Measurements from ENCODE around the gene EYA4. TPM values are rescaled to one million over a fixed set of nuclear protein-coding genes. Genes with fewer than 3 reads are reported as not detected.

Gene EYA4
- total and polyA plus RNA-seq, 10 donors: 0.03 to 2.6 (median 1.3) TPM

- no peak for DNase-seq
- TF ChIP-seq POLR2A (IDR thresholded peaks at IDR 0.05) (no peak), POLR2AphosphoS5 (IDR thresholded peaks at IDR 0.05) (no peak)
- no peak overlapping the region for H3K27ac ChIP-seq
- H3K9me3 ChIP-seq: no peaks in the 10 kb centered on the region
- H3K27me3 ChIP-seq (replicated peaks in 1 of 7): no peaks in the 10 kb centered on the region
- no peaks in the 10 kb centered on the region for H3K36me3 ChIP-seq
- H3K4me1 ChIP-seq: no peaks in the 10 kb centered on the region
- intact Hi-C loops (cut with DNase I; ENCODE audit: low total_unique reads): no loop called here
- no peak overlapping the region for H3K4me3 ChIP-seq
Measured at GRCh38 chr6:133411757-133412156, 170.6 kb downstream of the EYA4 start.

DNA sequence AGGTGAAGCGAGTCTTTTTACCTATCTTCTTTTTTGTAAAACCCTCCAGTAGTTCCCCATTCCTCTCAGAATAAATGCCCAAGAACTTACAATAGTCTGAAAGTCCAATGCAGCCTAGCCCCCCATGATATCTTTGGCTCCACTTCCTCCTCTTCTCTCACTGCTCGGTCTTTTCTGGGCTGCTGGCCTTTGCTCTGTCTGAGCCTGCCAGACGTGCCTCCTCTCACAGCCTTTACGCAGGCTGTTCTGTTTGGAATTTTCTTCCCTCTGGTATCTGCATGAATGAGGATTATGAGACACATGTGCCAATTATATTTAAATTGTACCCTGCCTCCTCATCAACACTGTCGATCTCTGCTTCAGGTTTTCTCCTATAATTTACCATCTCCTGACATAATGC is 174.1 kb downstream of the EYA4 start:
- intact Hi-C loops (cut with DNase I; ENCODE audit: low total_unique reads): no loop called here
- WGBS, 5 donors: 68 to 85% (median 81%) methylated on average over 5 of the region's 5 CpGs
- DNase-seq: no peak
- Histone ChIP-seq H3K27ac (no peak overlapping the region), H3K9me3 (no peaks in the 10 kb centered on the region), H3K4me1 (no peaks in the 10 kb centered on the region), H3K36me3 (no peaks in the 10 kb centered on the region), H3K4me3 (no peak overlapping the region), H3K27me3 (replicated peaks in 1 of 7) (no peaks in the 10 kb centered on the region)
- TF ChIP-seq CTCF (IDR thresholded peaks at IDR 0.05 in 8 of 11, conservative IDR thresholded peaks at IDR 0.05 in 3 of 11): no peak
- TF ChIP-seq POLR2A (IDR thresholded peaks at IDR 0.05): no peak
- no peak for TF ChIP-seq POLR2AphosphoS5 (IDR thresholded peaks at IDR 0.05)

DNA sequence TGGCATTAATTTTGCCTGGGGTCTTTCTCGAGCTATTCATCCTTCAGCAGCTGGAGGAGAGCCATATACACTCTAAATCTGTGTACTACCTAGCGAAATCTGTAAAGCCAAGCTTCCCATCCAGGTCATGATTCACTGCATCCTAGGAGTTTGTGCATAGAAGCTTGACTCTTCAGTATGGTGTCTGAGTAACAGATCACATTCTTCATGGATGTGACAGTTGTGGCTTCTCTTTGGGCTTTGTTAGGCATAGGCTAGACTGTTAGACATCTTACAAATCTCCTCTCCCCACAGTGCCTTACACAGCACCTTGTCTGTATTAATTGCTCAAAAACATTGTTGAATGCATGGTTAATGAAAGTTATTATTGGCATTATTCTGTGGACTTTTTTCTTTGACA is 177.0 kb downstream of the EYA4 start:
- intact Hi-C loops (cut with DNase I; ENCODE audit: low total_unique reads): no loop called here
- no peaks in the 10 kb centered on the region for H3K4me1 ChIP-seq
- DNase-seq: no peak
- no peak overlapping the region for H3K4me3 ChIP-seq
- TF ChIP-seq POLR2A (IDR thresholded peaks at IDR 0.05) (no peak), CTCF (IDR thresholded peaks at IDR 0.05 in 8 of 11, conservative IDR thresholded peaks at IDR 0.05 in 3 of 11) (no peak), POLR2AphosphoS5 (IDR thresholded peaks at IDR 0.05) (no peak)
- no peaks in the 10 kb centered on the region for H3K9me3 ChIP-seq
- 40 to 52% (median 48%) methylated on average over 2 of the region's 2 CpGs for WGBS, 5 donors
- no peaks in the 10 kb centered on the region for H3K36me3 ChIP-seq
- no peak overlapping the region for H3K27ac ChIP-seq
- no peaks in the 10 kb centered on the region for H3K27me3 ChIP-seq (replicated peaks in 1 of 7)

DNA sequence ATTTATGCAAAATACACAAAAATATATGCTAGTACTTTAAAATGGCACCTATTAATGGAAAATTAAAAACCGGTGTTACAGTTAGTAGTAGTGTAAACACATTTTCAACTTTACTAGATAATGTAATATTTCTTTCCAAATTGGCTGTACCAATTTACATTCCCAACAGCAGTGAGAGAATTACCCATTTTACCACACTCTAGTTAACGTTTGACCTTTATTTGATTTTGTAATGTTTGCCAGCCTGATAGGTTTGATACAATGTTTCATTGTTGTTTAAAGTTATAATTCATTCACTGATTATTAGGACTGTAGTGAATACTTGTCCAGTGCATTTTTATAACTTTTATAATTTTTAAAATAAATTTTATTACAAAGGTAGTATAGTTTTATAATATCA is 182.1 kb downstream of the EYA4 start:
- WGBS, 5 donors: 57 to 89% (median 64%) methylated on average over 2 of the region's 2 CpGs
- Histone ChIP-seq H3K4me1 (no peaks in the 10 kb centered on the region), H3K27me3 (replicated peaks in 1 of 7) (no peaks in the 10 kb centered on the region), H3K4me3 (no peak overlapping the region), H3K36me3 (no peaks in the 10 kb centered on the region), H3K27ac (no peak overlapping the region), H3K9me3 (no peaks in the 10 kb centered on the region)
- intact Hi-C loops (cut with DNase I; ENCODE audit: low total_unique reads): no loop called here
- no peak for TF ChIP-seq POLR2AphosphoS5 (IDR thresholded peaks at IDR 0.05)
- TF ChIP-seq POLR2A (IDR thresholded peaks at IDR 0.05): no peak
- no peak for TF ChIP-seq CTCF (IDR thresholded peaks at IDR 0.05 in 8 of 11, conservative IDR thresholded peaks at IDR 0.05 in 3 of 11)
- no peak for DNase-seq

DNA sequence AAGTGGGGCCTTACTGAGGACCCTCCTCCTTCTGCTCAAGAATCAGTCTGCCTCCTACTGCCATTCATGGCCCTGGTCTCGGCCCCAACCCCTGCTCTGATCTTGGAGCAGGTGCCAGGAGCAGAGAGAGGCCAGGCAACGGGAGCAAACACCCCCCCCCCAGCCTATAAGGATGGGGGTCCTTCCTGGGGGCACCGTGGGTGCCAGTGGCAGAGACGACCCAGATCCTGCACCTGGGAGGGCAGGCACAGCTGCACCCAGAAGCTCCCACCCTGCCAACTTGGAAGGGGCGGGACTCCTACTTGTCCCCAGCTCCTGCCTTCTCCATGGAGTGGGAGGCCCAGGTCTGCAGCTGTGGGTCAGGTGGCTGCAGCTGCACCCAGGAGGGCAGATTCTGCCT is 183.2 kb downstream of the EYA4 start:
- Histone ChIP-seq H3K4me3 (no peak overlapping the region), H3K4me1 (no peaks in the 10 kb centered on the region), H3K27me3 (replicated peaks in 1 of 7) (no peaks in the 10 kb centered on the region), H3K36me3 (no peaks in the 10 kb centered on the region), H3K9me3 (no peaks in the 10 kb centered on the region), H3K27ac (no peak overlapping the region)
- DNase-seq: no peak
- WGBS, 5 donors: 70 to 90% (median 83%) methylated on average over 4 to 5 of the region's 5 CpGs
- TF ChIP-seq POLR2AphosphoS5 (IDR thresholded peaks at IDR 0.05): no peak
- TF ChIP-seq POLR2A (IDR thresholded peaks at IDR 0.05): no peak
- no peak for TF ChIP-seq CTCF (IDR thresholded peaks at IDR 0.05 in 8 of 11, conservative IDR thresholded peaks at IDR 0.05 in 3 of 11)
- intact Hi-C loops (cut with DNase I; ENCODE audit: low total_unique reads): no loop called here
